HCT116 (cell line): Measurements from ENCODE around the gene AKAP13. TPM values are rescaled to one million over a fixed set of nuclear protein-coding genes. Genes with fewer than 3 reads are reported as not detected.

ENCODE experiments used
- ATAC-seq: fragments of 200-7000 bp; cut with Tn5 transposase; 2 replicates; pipeline ENCODE4 v1.9.1; 2020; ENCODE audit warnings: mild to moderate bottlenecking, moderate library complexity
- BruUV-seq: library from RNA; stranded (reverse); fragments of 400-500 nt; replicated peaks from 2 replicates; lab custom pipeline; 2021; lab: Mats Ljungman, UMichigan
- CTCF ChIA-PET: fragments of 300-600 bp; sonication (Branson Sonifier 250); formaldehyde crosslinking; loops from one replicate; lab custom pipeline; 2021; ENCODE audit warnings: antibody characterized with exemption; lab: Charles Lee
- POLR2A ChIA-PET: fragments of 300-600, 350-600 bp; sonication (Branson Sonifier 250); formaldehyde crosslinking; loops from one replicate; lab custom pipeline; 2021; ENCODE audit warnings: antibody characterized with exemption; lab: Charles Lee
- RAD21 ChIA-PET, 2 experiments: fragments of 300-600 bp; sonication (Branson Sonifier 250); formaldehyde crosslinking; loops; one replicate each; lab custom pipeline; 2023; ENCODE audit warnings: low total read pairs in 2 of 2; ENCODE audit not compliant: uncharacterized antibody in 2 of 2, unreplicated experiment in 2 of 2, low non-redundant PET in 1 of 2; lab: Charles Lee
- DNase-seq: peaks from one replicate; pipeline ENCODE4 v3.0.0-alpha.2; 2010; ENCODE audit warnings: low read depth, low spot score
- H2AFZ ChIP-seq: fragments of 200-600 bp; shearing (Covaris generic), sonication (generic); 2 replicates; pipeline ENCODE4 v1.6.1; 2017; ENCODE audit warnings: low read depth, mixed run types, mixed read lengths, antibody characterized with exemption, low read length; ENCODE audit not compliant: poor library complexity, severe bottlenecking
- H3K27ac ChIP-seq: 2 replicates; pipeline ENCODE4 v1.5.1; 2012; ENCODE audit warnings: low read depth, low read length
- H3K27me3 ChIP-seq: fragments of 200-600 bp; sonication (generic); 2 replicates; pipeline ENCODE4 v1.6.1; 2016; ENCODE audit warnings: mixed run types, low read length, mixed read lengths; ENCODE audit not compliant: insufficient read depth
- H3K36me3 ChIP-seq, 2 experiments: fragments of 200-500 bp in 1 of 2; fragments of 200-600 bp in 1 of 2; sonication (Bioruptor generic) in 1 of 2; sonication (generic) in 1 of 2; 2 replicates each; pipeline versions ENCODE4 v1.5.1 to v1.6.1; 2014 to 2016; ENCODE audit warnings: low read length in 2 of 2, inconsistent platforms in 1 of 2, mixed read lengths in 1 of 2, mixed run types in 1 of 2; ENCODE audit not compliant: insufficient read depth in 2 of 2, control insufficient read depth in 1 of 2
- H3K4me1 ChIP-seq, 2 experiments: fragments of 200-600 bp in 1 of 2; sonication (generic) in 1 of 2; 2 replicates each; pipeline versions ENCODE4 v1.5.1 to v1.6.1; 2012 to 2017; ENCODE audit warnings: low read length in 2 of 2, inconsistent platforms in 1 of 2, mild to moderate bottlenecking in 1 of 2, mixed read lengths in 1 of 2, mixed run types in 1 of 2, moderate library complexity in 1 of 2; ENCODE audit not compliant: insufficient read depth in 2 of 2, control insufficient read depth in 1 of 2
- H3K4me2 ChIP-seq: fragments of 200-600 bp; sonication (generic); 2 replicates; pipeline ENCODE4 v1.6.1; 2017; ENCODE audit warnings: mixed run types, low read length, mixed read lengths
- H3K4me3 ChIP-seq, 2 experiments: fragments of 200-600 bp in 1 of 2; sonication (generic) in 1 of 2; replicated peaks in 1 of 2; 2 replicates each; pipeline ENCODE4 v1.5.1; 2011 to 2016; ENCODE audit warnings: low read length in 2 of 2, control low read depth in 1 of 2, low read depth in 1 of 2, mild to moderate bottlenecking in 1 of 2, mixed read lengths in 1 of 2, mixed run types in 1 of 2
- H3K79me2 ChIP-seq: fragments of 200-600 bp; sonication (generic); 2 replicates; pipeline ENCODE4 v1.6.1; 2017; ENCODE audit warnings: mild to moderate bottlenecking, mixed run types, low read length, moderate library complexity, mixed read lengths; ENCODE audit not compliant: insufficient read depth
- H3K9ac ChIP-seq: fragments of 200-600 bp; sonication (generic); 2 replicates; pipeline ENCODE4 v1.6.1; 2016; ENCODE audit warnings: low read length, mixed read lengths
- H3K9me2 ChIP-seq: fragments of 200-600 bp; sonication (generic), shearing (Covaris generic); 2 replicates; pipeline ENCODE4 v1.6.1; 2017; ENCODE audit warnings: mixed run types, mild to moderate bottlenecking, moderate library complexity; ENCODE audit not compliant: insufficient read depth
- H3K9me3 ChIP-seq, 2 experiments: fragments of 200-500 bp in 1 of 2; fragments of 200-600 bp in 1 of 2; sonication (Bioruptor generic) in 1 of 2; sonication (generic) in 1 of 2; 2 replicates each; pipeline ENCODE4 v1.6.1; 2014 to 2017; ENCODE audit warnings: low read length in 2 of 2, mixed read lengths in 2 of 2, inconsistent platforms in 1 of 2, low read depth in 1 of 2, mild to moderate bottlenecking in 1 of 2, mixed run types in 1 of 2, moderate library complexity in 1 of 2; ENCODE audit not compliant: control insufficient read depth in 1 of 2, insufficient read depth in 1 of 2
- H4K20me1 ChIP-seq: fragments of 200-600 bp; sonication (generic), shearing (Covaris generic); 2 replicates; pipeline ENCODE4 v1.6.1; 2017; ENCODE audit warnings: mixed run types, mild to moderate bottlenecking, moderate library complexity; ENCODE audit not compliant: insufficient read depth
- CTCF ChIP-seq, 3 experiments: fragments of 200-600 bp in 1 of 3; sonication (generic) in 1 of 3; IDR thresholded peaks in 2 of 3; conservative IDR thresholded peaks in 1 of 3; 2 replicates each; pipeline ENCODE4 v1.5.1; 2012 to 2017; ENCODE audit warnings: low read depth in 2 of 3, low read length in 2 of 3, antibody characterized with exemption in 1 of 3, borderline replicate concordance in 1 of 3, control low read depth in 1 of 3, mild to moderate bottlenecking in 1 of 3, mixed read lengths in 1 of 3, mixed run types in 1 of 3, moderate library complexity in 1 of 3; ENCODE audit not compliant: insufficient read depth in 1 of 3
- EZH2phosphoT487 ChIP-seq: fragments of 200-600 bp; IDR thresholded peaks from 2 replicates; pipeline ENCODE4 v1.6.1; 2018; ENCODE audit warnings: antibody characterized with exemption, borderline replicate concordance
- FOSL1 ChIP-seq: IDR thresholded peaks from 2 replicates; pipeline ENCODE4 v1.6.1; 2012; ENCODE audit warnings: low read depth
- JUND ChIP-seq: IDR thresholded peaks from 2 replicates; pipeline ENCODE4 v1.6.1; 2012
- POLR2A ChIP-seq: IDR thresholded peaks from 2 replicates; pipeline ENCODE4 v1.7.0; 2011; ENCODE audit warnings: borderline replicate concordance; ENCODE audit not compliant: insufficient read depth, insufficient read length; ENCODE audit errors: extremely low read depth
- POLR2AphosphoS5 ChIP-seq: IDR thresholded peaks from 2 replicates; pipeline ENCODE4 v1.6.1; 2011; ENCODE audit warnings: mild to moderate bottlenecking, low read depth, low read length, moderate library complexity
- ZBTB33 ChIP-seq: IDR thresholded peaks from 2 replicates; pipeline ENCODE4 v1.6.1; 2011; ENCODE audit warnings: mild to moderate bottlenecking, low read length, moderate library complexity; ENCODE audit not compliant: insufficient replicate concordance; ENCODE audit errors: extremely low read depth
- ZFX ChIP-seq: fragments of 450-650 bp; IDR thresholded peaks from 2 replicates; pipeline ENCODE4 v1.6.1; 2017
- ZNF274 ChIP-seq: fragments of 200-500 bp; sonication (Bioruptor generic); IDR thresholded peaks from 2 replicates; pipeline ENCODE4 v1.6.1; 2014; ENCODE audit warnings: mild to moderate bottlenecking, low read depth, low read length, inconsistent platforms
- intact Hi-C: fragments of 100-400 bp; cut with micrococcal nuclease; formaldehyde crosslinking; loops from 2 replicates; pipeline ENCODE4 v1.10.0; 2022
- total RNA-seq: library from RNA; stranded (reverse); gene quantifications from one replicate; pipeline ENCODE4 v1.2.1, GENCODE V29; 2021; ENCODE audit not compliant: unreplicated experiment

The AKAP13 gene
- total RNA-seq, 1 experiment from 2014 or later: 43.1 TPM

- no peak overlapping the region for H2AFZ ChIP-seq
- H3K9me3 ChIP-seq: peaks cover 0 to under 1% of the 10 kb centered on the region in 2 experiments; a peak in 1 of 4 replicates
- H3K9ac ChIP-seq: no peak overlapping the region
- POLR2A ChIA-PET: no interaction called here
- no peak for ATAC-seq
- H3K36me3 ChIP-seq: no peaks in the 10 kb centered on the region
- H3K27ac ChIP-seq: no peak overlapping the region
- H3K4me3 ChIP-seq: no peak overlapping the region
- H3K27me3 ChIP-seq: no peaks in the 10 kb centered on the region
- BruUV-seq: no TSS peak
- peaks cover 3% of the 10 kb centered on the region; the same call in 1 of the 2 replicates for H4K20me1 ChIP-seq
- TF ChIP-seq FOSL1 (no peak), JUND (no peak), ZNF274 (no peak), ZBTB33 (no peak), ZFX (no peak), EZH2phosphoT487 (no peak)
- RAD21 ChIA-PET: no interaction called here
- DNase-seq: no peak
- CTCF ChIA-PET: no interaction called here
- no peaks in the 10 kb centered on the region for H3K9me2 ChIP-seq
- peaks cover 12 to 19% of the 10 kb centered on the region in 2 experiments for H3K4me1 ChIP-seq
- H3K79me2 ChIP-seq: peaks cover 84% of the 10 kb centered on the region
- H3K4me2 ChIP-seq: no peak overlapping the region
- intact Hi-C loops: no loop called here
Observed at GRCh38 chr15:85445361-85445760, 65.0 kb downstream of the AKAP13 start.

GRCh38 chr15:85451099-85451700 is 70.8 kb downstream of the AKAP13 start:
- H3K36me3 ChIP-seq: no peaks in the 10 kb centered on the region
- peaks cover 86% of the 10 kb centered on the region for H3K79me2 ChIP-seq
- no peaks in the 10 kb centered on the region for H3K27me3 ChIP-seq
- intact Hi-C loops: no loop called here
- H3K4me1 ChIP-seq: no peaks in the 10 kb centered on the region
- ATAC-seq (no peak), DNase-seq (no peak)
- no peaks in the 10 kb centered on the region for H3K9me2 ChIP-seq
- H2AFZ ChIP-seq: no peak overlapping the region
- no peak overlapping the region for H3K9ac ChIP-seq
- no peak overlapping the region for H3K4me3 ChIP-seq
- ChIA-PET POLR2A (no interaction called here), CTCF (no interaction called here), RAD21 (no interaction called here)
- no peaks in the 10 kb centered on the region for H4K20me1 ChIP-seq
- H3K9me3 ChIP-seq: peaks cover 0 to 4% of the 10 kb centered on the region in 2 experiments; a peak in 1 of 4 replicates
- H3K27ac ChIP-seq: no peak overlapping the region
- H3K4me2 ChIP-seq: no peak overlapping the region
- no TSS peak for BruUV-seq
- TF ChIP-seq FOSL1 (no peak), POLR2A (no peak), CTCF (IDR thresholded peaks at IDR 0.05 in 2 of 3, conservative IDR thresholded peaks at IDR 0.05 in 1 of 3; ENCODE audit: borderline replicate concordance in 1 of 3, insufficient read depth in 1 of 3, low read depth in 2 of 3, low read length in 2 of 3) (no peak), JUND (no peak), POLR2AphosphoS5 (no peak)
- TF ChIP-seq, all 23 proteins: peak for 0
